Activated CD4-positive, CD25-positive, alpha-beta regulatory T cell treated with anti-CD3 and anti-CD28 coated beads, Interleukin-2, amount 50 U/mL, for 24 hours (primary cell): ENCODE results near the gene PIP4P1.
A peak's percentile ranks its signal among the peaks of the same experiment; 100 is the strongest.

Experiments used
- ATAC-seq, 2 donors: fragments of 150-1000 bp; cut with Tn5 transposase; one replicate each; pipeline ENCODE4 v1.10.0; 2021; ENCODE audit warnings: mild to moderate bottlenecking in 1 of 2, moderate library complexity in 1 of 2

The PIP4P1 gene

DNA sequence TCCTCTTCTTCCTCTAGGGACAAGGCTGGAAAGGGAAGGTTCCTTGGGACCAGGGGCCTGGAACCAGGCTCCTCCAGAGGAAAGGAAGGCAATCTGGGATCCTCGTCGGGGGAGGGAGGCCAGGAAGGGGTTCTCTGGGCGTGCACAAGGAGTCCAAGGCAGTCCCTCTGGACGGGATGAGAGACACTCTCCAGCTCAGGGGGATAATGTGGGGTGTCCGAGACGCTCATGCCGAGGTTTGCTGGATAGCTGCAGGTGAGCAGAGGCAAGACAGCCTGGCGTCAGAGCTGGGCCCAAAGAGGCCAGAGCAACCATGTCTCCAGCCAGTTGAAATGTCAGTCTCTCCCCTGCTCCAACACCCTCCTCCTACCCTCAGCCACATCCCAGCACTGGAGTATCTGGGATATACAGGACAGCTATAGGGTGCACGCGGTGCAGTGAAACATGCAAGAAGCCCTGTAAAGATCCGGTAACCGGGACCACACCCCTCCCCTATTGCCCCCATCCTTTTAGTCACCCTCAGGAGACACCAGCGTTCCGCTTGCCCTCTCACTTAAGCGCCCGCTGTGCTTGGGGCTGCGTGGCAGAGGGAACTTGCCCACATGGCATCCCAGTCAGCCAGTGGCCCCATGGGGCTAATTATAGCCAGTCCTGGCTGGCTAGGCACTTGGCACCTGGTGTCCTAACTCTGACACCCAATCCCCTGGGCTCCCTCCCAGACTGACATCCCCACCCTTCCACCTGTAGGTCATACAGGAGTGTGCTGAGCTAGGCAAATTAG is 25.5 kb downstream of the PIP4P1 start, which contains the start of gene KLHL33:
KLHL33 (minus strand) TSS at position 585 of the 781 bp plus-strand sequence; CDS start at position 230, 355 bp downstream.
- no peak for ATAC-seq

DNA sequence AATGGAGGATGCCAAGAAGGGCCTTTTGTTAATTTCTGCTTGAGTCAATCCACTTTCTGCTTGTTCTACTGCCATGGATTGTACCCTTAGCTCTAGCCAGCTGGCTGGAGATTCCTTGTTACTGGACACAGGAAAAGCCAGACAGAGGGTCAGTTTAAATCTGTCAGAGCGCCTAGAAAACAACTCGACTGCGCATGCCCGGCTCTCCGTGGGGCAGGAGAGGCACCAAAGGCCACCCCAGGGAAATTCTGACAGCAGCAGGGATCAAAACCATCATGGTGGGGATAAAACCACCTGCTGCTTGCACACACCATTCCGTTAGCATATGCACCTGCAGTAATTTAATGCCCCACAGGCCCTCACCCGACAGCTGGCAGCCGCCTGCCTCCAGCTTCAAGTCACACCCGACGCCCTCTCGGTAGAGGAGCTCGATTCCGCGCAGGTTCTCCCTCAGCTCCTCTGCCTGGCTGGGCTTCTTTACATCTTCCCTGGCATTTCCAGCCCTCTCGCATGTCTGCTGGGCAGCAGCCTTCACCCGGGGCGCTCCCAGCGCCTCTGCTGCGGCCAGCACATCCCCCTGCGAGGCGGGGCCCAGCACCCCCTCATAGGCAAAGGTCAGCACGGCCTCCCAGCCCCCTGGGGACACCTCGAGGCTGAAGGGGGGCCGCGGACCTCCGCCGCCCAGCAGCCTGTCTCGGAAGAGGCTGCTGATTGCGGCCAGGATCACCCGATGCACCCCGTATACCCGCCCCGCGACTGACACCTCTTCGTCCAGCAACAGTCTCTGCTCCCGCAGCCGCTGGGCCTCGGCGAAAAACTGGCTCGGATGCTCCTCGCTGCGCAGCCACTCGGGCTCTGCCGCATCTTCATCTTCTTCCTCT is 26.3 kb downstream of the PIP4P1 start:
- ATAC-seq, result no peak

DNA sequence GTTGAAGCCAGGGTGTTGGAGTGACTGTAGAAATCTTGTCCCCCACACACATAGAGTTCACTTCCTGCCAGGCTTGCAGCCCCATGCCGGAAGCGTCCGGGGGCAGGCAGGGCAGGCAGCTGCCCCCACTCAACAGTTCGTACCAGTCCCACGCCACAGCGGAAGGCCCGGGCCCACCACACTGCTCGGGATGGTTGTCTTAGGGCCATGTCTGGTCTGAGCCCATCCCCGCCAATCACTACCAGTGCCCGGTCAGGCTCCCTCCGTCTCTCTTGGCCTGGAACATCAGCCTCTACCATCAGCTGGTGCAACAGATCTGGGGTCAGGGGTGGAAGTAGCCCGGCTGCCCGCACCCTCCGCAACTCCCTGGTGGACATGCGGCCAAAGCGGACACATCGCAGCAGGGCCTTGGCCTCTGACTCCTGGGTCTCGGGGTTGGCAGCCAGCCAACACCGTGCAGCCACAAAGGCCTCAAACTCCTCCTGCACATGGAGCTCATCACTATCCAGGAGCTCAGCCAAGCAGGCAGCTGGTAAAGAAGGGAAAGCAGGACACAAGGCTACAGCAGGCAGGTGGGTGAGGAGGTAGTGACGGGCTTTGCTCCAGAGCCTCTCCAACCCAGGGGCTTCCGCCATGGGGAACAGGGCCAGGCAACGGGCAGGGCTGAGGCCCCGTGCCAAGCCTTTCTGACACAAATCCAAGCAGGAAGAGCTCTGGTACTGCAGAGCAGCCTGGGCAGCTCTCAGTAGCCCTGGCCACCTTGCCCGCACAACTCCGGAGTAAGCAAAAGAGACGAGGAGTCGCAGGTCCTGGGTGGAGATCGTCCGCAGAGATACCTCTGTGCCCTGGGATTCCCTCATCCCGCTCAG is 31.2 kb downstream of the PIP4P1 start:
- peak in 1 of 2 donors; percentile 10 for ATAC-seq

DNA sequence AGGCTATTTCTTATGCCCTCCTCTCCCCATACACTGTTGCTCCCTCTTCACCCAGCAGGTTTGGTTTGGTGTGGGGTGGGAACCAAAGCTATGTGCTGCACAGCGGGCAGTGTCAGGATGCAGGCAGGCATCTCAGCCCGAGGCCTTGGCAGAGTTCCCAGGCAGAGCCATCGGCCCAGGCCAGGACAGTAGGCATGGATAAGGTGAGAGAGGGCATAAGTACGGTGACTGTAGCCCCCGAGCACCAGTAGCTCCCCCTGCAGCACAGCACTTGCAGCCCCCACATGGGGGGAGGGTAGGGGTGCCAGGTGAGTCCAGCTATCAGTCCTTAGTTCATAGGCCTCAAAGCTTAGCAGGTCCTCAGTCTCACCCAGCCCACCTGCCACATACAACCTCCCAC is 32.4 kb downstream of the PIP4P1 start:
- no peak for ATAC-seq

DNA sequence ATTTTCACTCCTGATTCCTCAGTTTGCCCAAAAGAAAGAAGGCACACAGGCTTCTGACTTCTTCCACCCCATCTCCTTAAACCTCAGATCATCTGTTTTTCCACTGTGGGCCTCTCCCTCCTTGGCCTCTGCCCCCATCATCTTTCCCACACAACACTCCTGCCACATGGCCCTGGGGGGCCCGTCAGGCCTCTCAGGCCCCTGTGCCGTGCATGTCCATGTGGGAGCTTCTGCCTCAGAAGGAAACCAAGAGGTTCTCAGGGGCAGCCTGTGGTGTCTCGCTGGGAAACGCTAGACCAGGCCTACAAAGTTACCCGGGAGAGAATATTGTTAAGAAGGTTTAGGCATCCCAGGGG is 33.2 kb downstream of the PIP4P1 start:
- no peak for ATAC-seq

DNA sequence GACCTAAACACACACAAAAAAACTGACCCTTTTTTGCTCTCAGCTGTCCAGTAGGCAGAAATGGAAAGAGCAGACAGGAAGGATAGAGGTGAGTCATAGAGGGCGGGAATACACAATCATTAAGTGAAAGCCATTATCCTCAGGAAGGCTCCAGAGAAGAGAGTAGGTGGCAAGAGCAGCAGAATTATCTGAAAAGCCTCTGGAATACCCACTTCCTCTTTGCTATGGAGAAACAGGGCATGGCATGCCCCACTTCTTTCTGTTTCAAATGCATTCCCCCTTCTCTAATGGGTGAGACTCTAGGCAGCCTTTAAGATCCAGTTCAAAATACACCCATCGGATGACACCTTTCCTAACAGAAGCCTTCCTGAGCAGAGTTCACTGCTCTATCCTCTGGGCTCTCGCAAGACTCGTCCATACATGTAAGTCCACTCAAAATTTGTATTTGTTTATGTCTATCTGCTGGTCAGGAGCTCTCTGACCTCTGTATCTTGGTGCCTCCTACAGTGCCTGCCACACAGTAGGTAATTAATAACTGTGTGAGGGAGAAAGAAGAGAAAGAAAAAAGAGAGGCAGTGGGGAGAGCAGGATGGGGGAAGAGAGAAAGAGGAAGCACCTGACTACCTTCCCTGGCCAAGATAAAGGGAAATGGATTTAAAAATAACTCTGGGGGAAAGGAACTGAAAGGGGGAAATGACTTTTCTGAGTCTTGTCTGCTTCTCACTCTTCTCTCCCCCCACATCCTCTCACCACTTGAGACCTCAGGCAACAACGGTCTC is 33.8 kb downstream of the PIP4P1 start:
- peak; percentile 33 to 48 for ATAC-seq

DNA sequence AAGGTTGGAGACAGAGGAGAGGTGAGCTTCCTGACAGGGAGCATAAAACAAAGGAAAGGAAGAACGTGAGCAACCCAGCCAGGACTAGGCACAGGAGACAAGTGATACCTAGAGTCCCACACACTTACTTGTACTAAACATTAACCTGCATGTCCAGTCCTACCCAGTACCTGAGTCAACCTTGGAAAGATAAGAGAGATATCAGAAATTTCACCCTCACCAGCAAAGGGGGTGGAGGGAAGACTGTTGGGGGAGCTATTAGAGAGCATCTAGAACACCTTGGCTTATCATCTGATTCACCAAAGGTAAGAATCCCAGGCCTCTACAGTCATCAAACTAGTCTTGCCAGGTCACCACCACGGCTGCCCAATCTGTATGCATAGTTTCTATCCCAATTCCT is 36.4 kb downstream of the PIP4P1 start:
- ATAC-seq, result no peak

DNA sequence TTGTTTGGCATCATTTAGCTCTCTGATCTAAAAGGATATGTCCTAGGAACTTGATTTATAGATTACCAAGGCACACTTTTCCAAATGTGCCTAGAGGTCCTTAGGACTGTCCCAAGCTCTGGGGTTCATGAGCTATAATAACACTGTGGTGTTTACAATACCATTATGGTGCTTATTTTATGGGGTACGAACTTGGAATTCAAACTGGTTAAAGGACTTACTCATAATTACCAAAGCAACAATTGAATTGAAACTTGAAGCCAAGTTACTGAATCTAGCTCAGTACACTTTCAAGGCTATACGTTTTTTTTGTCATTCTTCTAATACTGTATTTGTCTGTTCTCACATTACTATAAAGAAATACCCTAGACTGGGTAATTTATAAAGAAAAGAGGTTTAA is 38.3 kb downstream of the PIP4P1 start:
- no peak for ATAC-seq

DNA sequence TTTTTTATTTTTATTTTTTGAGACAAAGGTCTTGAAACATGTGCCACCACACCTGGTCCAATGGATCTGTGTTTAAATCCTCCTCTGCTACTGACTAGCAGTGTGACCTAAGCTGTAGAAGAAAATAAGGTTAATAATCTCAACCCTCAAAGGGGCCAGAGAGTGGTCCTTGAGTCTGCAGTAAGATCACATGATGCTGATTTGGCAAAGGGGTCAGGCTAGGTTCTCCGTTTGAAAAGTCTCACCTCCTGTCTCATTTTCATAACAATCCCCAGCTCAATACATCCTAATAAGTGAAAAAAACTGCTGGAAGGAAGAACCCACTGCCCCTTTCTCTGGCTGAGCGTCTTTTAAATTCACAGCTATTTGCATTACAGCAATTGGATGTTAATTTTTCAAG is 40.0 kb downstream of the PIP4P1 start:
- ATAC-seq, result no peak

DNA sequence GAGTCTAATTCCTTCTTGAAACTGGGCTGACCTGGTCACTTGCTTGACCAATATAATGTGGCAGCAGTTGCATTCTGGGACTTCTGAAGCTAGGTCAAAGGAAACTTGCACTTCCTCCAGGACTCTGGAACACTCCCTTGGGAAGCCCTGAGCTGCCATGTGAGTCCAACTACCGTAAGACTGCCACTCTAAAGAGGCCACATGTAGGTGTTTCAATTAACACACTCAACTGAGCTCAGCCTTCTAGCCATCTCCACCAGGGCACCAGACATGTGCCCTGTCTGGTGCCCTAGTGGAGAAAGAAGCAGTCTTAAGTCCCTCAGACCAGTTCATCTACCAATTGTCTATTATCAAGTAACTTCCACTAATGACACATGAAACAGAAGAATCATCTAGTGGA is 41.8 kb downstream of the PIP4P1 start:
- ATAC-seq, result peak; percentile 34 to 35

DNA sequence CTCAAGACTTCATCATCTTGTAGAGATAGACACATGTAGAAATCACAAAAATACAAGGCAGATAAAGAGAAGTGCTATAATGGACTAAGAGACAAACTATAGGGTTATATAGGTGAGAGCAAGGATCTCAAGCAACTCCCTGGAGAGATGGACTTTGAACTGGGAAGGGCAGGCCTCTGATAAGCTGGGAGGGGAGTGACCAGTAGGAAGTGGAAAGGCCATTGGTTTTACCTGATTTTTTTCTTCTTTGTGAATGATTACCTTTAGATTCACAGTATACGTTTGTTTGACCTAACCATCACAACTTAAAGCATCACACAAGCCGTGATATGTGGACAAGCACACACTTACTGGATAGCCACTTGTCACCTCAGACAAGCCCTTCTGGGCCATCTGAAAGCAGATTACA is 42.7 kb downstream of the PIP4P1 start:
- no peak for ATAC-seq

DNA sequence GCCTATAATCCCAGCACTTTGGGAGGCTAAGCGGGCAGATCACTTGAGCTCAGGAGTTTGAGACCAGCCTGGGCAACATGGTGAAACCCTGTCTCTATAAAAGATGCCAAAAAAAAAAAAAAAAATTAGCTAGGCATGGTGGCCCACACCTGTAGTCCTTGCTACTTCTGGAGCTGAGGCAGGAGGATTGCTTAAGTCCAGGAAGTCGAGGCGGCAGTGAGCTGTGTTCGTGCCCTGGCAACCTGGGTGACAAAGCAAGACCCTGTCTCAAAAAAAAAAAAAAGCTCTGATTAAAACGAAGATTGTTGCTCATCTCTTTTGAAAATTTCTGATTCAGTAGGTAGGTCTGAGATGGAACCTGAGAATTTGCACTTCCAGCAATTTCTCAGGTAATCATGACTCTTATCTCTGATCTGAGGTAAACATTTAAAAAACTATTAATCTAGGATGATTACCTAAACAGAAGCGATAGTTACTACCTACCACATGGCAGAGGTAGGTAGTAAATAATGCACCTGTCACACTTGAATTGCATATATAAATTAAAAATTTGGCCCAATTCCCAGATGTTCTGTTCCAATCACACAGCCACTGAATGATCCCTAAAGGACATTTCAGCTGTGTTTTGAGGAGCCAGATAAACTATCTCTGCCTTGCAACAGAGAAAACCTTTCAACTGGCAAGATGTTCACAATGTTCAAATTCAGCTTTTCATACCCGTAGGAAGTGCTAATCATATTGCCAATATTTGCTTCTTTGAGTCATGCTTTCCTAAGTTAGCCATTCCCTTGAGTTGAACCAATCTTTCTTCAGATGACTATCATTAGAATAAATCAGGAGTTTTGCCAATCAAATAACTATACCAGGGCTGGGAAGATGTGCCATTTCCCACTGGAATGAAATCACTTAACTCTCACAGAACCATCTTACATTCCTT is 43.7 kb downstream of the PIP4P1 start:
- no peak for ATAC-seq

DNA sequence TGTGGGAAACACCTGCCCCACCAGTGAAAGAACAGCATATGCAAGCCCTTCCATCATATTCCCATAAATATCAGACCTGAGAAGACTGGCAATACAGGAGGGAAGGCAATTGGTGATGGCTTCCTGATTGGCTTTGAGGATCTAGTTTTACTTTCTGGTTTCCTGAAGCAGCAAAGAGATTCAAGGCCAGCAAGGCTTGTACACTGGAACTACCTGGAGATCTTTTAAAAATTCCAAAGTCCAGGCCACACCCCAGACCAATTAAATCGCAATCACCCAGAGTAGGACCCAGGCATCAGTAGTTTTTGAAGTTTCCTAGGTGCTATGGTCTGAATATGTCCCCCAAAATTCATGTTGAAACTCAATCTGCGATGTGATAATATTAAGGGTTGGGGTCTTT is 45.0 kb downstream of the PIP4P1 start:
- ATAC-seq, result no peak

DNA sequence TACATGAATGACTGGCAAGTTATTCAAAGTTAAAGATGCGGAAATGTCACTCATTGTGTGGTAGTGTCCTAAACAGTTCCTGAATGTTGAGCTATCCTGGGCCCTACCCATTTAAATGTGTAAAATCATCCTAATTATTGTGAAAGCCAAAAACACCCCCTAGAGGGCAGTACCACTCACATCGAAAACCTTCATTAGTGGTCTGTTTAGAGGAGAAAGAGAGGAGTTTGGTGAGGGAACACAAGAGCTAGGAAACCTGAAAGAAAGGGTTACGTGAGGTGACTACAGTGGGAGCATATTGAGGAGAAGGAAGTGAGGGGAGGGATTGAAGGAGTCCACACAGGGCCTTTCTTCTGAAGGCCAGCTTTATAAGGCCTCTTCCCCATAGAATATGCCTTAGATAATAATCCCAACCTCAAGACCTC is 45.4 kb downstream of the PIP4P1 start:
- peak in 1 of 2 donors; percentile 25 for ATAC-seq

DNA sequence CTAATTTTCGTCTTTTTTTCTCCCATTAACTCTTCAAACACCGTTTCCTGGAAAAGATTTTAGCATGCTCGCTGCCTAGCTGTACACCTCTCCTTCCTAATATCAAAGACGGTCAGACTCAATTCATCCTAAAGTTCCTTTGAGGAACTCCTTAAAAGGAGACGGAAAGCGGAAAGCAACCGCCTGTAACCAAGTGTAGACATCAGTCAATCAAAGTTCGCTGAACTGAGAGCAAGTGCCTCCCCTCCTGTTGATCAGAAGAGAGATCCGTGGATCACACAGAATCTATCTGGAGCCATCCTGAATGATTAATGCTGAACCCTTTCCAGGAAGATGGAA is 47.5 kb downstream of the PIP4P1 start:
- peak; percentile 27 to 30 for ATAC-seq

DNA sequence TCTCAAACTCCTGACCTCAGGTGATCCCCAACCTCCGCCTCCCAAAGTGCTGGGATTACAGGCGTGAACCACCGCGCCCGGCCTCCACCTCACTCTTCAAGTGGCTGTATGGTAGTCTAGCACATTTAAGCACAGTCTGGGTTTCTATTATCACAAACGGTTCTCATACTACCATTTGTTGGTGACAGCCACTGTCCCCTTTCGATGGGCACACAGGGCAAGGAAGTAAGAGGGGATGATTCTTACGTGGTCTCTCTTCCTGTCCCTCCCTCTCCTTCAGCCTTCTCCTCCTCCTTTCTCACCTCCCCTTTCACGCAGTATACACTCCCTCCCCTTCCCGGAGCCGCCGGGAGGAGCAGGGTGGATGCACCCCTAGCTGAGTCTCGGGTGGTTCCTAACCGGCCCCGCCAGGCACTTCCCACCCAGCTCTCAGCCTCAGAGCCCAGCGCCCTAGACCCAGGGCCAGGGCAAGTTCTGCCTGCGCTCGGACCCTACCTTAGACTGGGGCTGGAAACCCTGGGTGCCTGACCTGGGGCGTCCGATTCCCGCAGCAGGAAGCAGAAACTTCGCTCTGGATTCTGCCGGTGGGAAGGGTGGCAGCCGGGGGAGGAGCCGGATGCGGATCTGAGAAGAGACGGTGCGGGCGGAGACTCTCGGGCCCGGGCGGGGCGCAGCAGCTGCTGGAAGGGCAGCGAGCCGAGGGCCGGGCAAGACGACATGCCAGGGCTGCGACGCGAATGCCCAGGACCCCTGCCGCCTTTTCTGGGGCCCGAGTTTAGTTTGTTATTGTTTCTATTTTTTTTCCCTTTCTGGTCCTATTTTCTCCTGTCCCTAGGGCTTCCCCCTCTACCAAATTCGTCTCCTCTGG is 48.1 kb downstream of the PIP4P1 start, which contains the start of gene TEP1:
TEP1 (minus strand) TSS at position 626 of the 868 bp plus-strand sequence. CDS start 5,062 bp downstream, outside the sequence.
- ATAC-seq, result peak; percentile 67 to 83

DNA sequence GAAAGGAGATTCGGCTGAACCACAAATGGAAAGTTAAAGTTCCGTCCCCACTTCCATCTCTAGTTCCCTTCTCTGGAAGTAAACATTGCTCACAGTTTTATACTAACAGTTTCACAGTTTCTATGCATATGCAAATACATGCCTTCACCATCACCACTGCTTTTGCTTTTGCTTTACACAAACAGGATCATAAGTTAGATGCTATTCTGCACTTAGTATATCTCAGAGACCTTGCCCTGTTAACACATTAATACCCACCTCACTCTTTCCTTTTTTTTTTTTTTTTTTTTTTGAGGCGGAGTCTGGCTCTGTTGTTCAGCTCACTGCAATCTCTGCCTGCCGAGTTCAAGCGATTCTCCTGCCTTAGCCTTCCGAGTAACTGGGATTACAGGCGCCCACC is 48.8 kb downstream of the PIP4P1 start:
- ATAC-seq, result peak; percentile 78 to 84

DNA sequence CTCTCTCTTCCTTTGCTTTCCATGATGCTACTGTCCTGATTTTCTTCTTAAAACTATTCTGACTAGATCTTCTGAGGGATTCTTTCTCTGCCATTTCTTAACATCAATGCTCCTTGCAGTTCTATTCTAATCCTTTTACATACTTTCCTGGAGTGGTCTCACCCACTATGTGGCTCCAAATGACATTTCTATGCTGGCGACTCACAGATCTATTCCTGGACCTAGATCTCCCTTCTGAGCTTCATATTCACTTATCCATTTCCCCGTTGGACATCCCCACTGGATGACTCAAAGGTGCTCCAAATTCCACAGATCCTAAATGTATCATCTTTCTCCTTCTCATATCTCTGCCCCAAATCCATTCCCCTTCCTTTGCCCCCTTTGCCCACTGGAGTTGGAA is 52.0 kb downstream of the PIP4P1 start:
- ATAC-seq, result no peak
